ENCODE measurements around the gene HRG.
"Not testable (repeated sequence)": the region's sequence is repeated elsewhere in the genome, so short reads cannot be mapped to it uniquely, and the experiment has no call there.

Gene HRG

DNA sequence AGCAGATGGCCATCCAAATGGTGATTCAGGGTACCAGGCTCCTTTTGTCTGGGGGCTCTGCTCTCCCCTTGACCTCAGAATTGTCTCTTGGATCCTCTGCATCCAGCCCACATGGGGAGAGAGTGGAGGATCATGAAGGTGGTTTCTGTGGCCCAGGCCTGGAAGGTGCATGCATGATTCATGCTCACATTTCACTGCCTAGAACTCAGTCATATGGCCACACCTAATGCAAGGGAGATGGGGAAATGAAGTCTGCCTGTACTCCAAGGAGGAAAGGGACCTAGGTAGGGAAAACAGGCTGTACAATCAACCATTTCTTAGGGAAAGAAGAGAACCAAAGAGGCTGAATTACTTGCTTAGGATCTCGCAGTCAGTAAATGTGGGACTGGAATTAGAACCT, 15.1 kb downstream of the HRG start:
- no peak for DNase-seq (ENCODE audit: low read depth in 2 of 2)

DNA sequence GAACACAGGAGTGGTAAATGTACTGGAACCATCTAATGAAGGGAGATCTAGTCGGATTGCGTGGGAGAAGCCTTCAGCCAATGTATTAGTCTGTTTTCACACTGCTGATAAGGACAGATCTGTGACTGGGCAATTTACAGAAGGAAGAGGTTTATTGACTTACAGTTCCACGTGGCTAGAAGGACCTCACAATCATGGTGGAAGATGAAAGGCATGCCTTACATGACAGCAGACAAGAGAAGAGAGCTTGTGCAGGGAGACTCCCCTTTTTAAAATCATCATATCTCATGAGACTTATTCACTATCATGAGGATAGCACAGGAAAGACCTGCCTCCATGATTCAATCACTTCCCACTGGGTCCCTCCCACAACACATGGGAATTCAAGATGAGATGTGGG, 17.0 kb downstream of the HRG start:
- DNase-seq (ENCODE audit: low read depth in 2 of 2) = no peak

DNA sequence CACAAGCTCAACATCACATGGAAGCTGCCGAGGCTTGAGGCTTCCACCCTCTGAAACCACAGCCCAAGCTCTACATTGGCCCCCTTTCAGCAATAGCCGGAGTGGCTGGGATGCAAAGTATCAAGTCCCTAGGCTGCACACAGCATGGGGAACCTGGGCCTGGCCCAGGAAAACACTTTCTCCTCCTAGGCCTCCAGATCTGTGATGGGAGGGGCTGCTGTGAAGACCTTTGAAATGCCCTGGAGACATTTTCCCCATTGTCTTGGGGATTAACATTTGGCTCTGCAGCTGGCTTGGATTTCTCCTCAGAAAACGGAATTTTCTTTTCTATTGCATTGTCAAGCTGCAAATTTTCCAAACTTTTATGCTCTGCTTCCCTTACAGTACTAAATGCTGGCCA, 18.2 kb downstream of the HRG start:
- DNase-seq (ENCODE audit: low read depth in 2 of 2) = no peak

DNA sequence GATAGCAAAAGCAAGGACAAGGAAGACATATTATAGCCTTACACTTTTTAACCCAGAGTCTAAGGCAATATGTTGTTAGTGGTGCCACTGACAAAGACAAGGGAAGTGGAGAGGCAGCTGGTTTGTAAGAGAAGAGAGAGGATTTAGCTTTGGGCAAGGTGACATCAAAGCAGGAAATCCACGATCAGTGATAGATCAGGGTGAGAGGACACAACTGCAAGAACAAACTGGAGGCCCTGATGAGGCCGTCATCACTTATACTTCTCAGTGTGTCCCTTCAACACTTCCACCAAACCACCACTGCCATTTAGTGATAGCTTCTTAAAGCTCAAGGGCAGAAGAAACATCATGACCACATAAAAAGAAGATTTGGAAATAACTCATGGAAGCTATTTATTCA, 20.7 kb downstream of the HRG start:
- not testable (repeated sequence) for DNase-seq (ENCODE audit: low read depth in 2 of 2)

DNA sequence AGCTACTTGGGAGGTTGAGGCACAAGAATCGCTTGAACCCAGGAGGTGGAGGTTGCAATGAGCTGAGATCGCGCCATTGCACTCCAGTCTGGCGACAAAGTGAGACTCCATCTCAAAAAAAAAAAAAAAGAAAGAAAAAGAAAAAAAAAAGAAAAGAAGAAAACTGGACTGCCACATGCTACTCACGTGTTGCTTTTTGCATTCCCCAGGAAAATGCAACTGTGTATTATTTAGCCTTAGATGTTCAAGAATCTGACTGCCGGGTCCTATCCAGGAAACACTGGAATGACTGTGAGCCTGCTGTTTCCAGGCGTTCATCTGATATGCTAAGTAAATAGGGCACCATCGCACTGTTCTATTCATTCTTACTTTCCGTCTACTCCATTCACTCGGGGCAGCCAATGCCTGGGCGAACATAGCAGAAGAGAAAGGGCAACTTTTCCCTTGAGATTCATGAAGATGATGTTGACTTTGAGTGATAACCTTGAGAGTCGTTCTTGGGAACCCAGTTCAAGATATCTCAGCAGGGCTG, 21.4 kb downstream of the HRG start:
- DNase-seq (ENCODE audit: low read depth in 2 of 2) = no peak

DNA sequence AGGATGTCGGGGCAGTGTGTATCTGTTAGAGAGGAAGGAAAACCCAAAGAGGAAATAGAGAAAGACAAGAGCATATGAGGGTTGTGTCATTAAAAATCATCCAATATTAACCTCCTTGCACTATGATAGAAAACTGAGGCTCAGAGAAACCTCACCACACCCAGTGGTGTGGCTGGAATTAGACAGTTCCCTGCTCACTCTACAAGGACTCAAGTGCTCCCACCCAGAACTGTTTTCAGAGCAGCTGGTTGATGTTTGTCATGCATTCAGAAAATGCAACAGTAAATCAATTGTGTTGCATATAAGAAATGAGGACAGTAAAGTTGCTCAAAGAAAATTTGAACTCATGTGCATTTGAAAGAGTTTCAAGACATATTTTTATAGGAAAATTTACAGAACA, 24.5 kb downstream of the HRG start:
- DNase-seq (ENCODE audit: low read depth in 2 of 2) = not testable (repeated sequence)

DNA sequence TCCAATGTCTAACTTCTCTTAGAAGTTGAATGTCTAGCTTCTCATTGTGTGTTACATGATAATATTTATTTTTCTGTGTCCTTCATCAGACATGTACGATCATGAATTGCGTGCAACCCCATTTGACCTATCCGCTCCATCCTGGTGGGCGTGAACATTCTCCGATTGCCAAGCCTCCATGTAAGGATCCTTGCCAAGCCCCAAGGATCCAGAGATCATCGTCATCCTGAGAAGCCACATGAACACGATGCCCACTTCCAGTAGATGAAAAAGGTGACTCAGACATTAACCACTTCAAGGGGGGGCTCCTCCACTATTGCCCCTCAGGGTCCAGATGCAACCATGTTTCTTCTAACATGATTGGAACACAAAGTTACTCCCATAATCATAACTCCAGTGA, 25.9 kb downstream of the HRG start:
- no peak for DNase-seq (ENCODE audit: low read depth in 2 of 2)

DNA sequence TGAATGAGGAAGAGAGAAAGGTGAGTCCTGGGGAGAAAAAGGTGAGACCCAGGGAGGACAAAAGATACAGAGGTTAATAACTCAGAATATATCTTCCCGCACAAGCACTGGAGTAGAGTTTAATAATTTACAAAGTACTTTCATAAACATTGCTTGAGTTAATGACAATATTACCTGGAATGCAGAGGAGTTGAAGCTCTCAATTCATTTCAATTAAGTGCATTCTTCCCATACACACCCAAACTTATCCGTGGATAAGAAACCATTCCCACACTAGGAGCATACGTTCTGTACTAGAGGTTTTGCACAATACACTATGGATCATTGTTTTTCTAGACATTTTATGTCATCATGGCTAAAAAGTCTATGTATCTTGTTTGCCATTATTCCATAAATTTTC, 28.0 kb downstream of the HRG start:
- DNase-seq (ENCODE audit: low read depth in 2 of 2) = no peak

DNA sequence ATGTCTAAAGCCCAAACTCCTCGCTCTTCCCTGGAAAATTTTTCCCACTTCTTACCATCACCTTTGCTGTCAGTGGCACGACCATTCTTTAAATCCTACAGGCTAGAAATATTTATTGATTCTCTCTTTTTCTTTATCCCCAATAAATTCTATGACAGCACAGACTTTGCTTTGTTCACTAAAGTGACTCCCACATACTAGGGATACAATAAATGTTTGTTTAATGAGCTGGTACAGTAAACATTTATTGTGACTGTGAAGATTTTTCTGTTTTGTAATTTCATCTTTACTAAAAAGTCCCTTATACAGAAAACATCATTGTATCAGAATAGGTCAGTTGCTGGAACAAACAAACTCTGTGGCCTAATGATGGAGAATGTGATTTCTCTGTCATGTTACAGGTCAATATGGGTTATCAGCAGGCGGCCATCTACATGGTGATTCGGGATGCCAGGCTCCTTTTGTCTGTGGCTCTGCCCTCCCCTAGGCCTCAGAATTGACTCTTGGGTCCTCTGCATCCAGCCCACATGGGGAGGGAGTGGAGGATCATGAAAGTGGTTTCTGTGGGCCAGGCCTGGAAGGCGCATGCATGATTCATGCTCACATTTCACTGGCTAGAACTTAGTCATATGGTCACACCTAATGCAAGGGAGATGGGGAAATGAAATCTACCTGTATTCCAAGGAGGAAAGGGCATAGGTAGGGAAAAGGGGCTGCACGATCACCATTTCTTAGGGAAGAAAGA, 28.6 kb downstream of the HRG start:
- DNase-seq (ENCODE audit: low read depth in 2 of 2) = no peak

DNA sequence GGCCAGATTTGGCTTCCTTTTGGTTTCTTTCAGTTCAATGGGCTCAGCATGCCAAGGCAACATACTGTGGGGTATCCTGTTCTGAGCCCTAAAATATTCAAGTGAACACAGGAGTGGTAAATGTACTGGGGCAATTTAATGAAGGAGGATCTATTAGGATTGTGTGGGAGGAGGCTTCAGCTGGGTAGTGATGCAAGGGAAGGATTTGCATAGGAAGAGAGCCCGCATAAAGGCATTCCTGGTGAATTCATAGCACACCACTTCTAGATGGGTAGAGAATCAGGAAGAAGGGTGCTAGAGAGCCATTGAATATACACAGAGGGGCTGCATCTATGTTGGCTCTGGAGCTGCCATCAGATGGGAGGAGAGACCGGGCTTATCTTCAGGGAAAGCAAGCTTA, 30.7 kb downstream of the HRG start:
- no peak for DNase-seq (ENCODE audit: low read depth in 2 of 2)

DNA sequence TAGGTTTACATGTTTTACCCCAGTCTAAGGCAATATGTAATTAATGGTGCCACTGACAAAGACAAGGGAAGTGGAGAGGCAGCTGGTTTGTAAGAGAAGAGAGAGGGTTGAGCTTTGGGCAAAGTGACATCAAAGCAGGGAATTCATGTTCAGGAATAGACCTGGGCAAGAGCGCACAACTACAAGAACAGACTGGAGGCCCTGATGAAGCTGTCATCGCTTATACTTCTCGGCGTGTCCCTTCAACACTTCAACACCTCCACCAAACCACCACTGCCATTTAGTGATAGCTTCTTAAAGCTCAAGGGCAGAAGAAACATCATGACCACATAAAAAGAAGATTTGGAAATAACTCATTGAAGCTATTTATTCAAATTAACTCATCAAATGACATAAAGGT, 31.7 kb downstream of the HRG start:
- DNase-seq (ENCODE audit: low read depth in 2 of 2) = no peak

DNA sequence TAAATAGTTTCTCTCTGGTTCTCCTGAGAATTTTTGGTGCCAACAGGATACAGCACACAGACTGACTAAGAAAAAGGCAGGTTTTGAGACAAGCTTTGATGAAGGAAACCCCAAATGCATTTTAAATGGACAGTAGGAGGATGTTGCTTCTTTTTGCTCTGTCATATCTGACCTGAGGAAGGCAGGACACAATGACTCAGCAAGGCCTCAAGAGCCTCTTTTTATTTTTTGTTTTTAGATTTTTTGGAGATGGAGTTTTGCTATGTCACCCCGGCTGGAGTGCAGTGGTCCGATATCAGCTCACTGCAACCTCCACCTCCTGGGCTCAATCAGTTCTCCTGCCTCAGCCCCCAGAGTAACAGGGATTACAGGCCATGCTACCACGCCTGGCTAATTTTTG, 34.5 kb downstream of the HRG start:
- no peak for DNase-seq (ENCODE audit: low read depth in 2 of 2)

DNA sequence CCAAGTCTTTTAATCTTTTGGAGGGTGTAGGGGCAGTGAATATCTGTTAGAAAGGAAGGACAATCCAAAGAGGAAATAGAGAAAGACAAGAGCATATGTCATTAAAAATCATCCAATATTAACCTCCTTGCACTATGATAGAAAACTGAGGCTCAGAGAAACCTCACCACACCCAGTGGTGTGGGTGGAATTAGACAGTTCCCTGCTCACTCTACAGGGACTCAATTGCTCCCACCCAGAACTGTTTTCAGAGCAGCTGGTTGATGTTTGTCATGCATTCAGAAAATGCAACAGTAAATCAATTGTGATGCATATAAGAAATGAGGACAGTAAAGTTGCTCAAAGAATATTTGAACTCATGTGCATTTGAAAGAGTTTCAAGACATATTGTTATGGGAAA, 36.6 kb downstream of the HRG start:
- not testable (repeated sequence) for DNase-seq (ENCODE audit: low read depth in 2 of 2)

DNA sequence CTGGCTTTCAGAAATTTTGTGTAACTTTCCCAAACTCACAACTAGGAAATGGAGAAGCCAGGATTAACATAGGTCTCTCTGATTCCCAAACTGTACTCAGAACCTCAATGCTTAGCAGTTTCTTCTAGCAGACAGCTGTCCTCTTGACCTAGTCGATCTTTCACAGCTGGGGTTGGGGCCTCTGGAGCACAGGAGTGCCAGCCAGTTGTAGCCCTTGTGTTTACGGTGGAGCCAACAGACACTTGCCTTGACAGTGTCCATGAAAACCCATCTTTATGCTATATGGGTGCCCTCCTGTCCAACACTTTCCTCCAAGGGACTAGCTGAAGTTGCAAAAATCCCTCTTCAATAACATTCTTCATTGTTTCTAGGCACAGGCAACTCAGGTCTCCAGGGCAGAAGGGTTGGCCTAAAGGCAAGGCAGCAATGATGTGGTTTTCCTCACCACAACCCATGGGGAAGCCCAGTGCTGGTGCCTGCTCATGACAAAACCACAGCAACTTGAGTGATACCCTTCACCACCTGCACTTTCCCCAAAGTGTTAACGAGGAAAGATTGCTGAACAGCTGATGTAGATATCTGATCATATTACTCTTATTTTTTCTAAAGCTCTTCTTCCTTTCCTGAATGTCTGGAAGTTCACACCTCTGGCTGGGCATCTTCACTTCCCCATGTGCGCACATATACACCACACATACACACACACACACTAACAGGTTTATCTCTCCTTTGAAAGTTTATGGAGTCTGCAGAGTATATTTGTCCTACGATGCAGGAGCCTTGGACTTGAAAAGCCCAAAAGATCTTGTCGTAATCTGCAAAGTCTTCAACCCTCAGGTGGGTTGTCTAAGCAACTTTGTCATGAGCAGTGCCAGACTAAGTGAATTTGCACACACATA, 40.3 kb downstream of the HRG start:
- no peak for DNase-seq (ENCODE audit: low read depth in 2 of 2)

DNA sequence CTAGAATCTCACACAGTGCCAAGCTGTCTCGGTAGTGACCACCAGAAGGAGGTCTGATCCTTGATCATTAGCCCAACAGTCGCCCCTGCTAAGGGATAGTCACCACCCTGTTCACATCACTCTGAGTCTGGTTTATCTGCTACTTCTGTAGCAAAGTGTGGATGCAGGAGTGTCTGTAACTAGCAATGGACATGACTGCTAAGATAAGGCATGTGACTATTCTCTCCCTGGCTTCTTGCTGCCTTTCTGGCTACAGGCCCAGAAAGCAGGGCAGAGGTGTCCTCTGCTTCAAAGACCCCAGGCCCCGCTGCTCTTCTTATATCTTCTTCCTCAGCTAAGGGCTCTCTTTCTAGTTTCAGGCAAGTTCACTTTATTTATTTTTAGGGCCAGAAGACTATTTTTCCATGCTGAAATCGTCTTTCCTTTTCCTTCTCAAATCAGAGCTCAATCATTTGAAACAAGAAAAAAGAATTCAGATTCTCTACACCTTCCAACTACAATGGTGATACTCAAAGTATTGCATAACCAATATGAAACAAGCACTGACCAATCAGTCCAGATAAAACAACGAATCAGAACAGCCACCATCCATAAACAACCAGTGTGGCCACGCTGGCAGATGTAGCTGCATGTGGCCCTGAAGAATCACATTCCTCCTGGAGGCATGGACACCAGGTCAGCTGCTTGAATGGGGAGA, 43.3 kb downstream of the HRG start:
- DNase-seq (ENCODE audit: low read depth in 2 of 2) = no peak

DNA sequence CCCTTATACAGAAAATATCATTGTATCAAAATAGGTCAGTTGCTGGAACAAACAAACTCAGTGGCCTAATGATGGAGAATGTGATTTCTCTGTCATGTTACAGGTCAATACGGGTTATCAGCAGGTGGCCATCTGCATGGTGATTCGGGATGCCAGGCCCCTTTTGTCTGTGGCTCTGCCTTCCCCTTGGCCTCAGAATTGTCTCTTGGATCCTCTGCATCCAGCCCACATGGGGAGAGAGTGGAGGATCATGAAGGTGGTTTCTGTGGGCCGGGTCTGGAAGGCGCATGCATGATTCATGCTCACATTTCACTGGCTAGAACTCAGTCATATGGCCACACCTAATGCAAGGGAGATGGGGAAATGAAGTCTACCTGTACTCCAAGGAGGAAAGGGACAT, 44.9 kb downstream of the HRG start:
- DNase-seq (ENCODE audit: low read depth in 2 of 2) = not testable (repeated sequence)

DNA sequence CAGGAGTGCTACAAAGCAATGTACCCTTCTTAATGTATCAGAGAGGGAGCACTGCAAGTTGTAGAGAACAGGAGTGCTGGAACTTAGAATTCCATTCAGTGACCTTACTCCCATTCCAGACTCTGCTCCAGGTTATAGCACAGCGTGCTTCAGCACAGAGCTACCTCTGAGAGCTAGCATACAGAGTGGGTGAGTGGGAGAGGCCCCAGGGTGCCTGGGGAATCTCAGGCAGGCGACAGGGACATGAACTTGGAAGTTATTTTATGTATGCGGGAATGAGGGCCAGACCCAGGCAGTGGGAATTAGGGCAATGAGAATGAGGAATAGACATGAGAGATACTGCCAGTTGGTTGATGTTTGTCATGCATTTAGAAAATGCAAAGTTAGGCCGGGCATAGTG, 47.7 kb downstream of the HRG start:
- no peak for DNase-seq (ENCODE audit: low read depth in 2 of 2)

DNA sequence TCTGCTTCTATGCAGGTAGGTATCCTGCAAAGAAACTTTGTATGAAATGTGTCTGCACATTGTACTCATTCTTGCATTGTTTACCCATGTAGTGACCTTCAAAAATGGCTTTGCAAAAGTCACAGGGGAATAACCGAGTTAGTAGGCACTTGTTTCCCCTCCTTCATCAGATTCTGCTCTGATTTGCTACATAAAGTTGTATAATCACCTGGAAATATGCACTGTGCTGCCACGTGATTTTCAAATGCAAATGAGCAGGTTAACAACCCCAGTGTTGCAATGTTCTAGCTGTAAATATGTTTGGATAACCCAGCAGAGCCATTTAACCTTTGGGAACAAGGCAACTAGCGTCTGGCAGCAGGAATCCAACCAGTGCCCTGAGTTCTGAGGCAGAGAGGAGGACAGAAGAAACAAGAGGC, 51.2 kb downstream of the HRG start, which contains the start of gene KNG1:
Gene KNG1 (plus strand): TSS at position 321 of the 419 bp plus-strand sequence. CDS start 184 bp downstream, outside the sequence.
- DNase-seq (ENCODE audit: low read depth in 2 of 2) = no peak

DNA sequence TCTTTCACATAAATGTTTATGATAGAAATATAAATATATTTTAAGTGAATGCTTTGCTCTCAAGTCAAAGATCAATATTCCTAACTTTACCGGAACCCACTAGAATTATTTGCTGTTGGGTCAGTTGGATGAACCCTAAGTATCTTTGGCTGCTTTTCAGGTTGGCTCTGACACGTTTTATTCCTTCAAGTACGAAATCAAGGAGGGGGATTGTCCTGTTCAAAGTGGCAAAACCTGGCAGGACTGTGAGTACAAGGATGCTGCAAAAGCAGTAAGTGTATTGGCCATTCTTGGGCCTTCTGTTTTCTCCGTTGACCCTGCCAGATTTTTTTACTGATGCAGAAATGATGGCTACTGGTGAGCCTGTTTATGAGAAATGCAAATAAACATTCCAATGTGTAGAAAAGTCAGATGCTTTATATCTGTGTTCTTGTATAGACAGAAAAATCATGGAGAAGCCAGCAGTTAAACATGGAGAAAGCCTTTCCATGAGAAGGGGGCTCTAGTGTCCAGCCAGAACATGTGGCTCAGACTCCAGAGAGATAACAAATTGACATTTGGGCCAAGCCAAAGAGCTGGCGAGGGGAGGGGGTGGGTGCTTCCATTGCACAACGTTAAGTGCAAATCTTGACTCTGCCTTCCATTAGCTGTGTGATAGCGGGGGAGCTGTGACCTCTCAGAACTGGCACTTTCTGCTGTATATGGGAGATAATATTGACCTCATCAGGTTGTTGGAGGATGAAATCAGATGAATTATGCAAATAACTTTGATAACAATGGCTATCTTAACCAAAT, 54.3 kb downstream of the HRG start:
- DNase-seq (ENCODE audit: low read depth in 2 of 2) = no peak

DNA sequence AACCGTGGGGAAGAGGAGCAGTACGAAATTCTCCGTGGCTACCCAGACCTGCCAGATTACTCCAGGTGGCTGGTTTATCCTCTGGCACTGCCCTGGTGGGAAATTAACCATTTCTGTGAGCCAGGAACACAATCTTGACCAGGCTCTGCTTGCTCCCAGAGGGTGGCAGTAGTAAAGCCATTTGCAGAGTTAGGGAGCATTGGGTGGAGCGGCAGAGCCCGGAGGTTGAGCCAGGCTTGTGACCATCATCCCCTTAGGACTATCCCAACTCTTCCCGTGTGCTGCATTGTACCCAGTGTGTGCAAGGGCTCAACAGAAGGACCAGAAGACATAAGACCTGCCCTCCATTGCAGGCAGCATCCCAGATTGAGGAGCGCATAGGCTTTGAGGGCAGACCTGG, 56.6 kb downstream of the HRG start:
- no peak for DNase-seq (ENCODE audit: low read depth in 2 of 2)

DNA sequence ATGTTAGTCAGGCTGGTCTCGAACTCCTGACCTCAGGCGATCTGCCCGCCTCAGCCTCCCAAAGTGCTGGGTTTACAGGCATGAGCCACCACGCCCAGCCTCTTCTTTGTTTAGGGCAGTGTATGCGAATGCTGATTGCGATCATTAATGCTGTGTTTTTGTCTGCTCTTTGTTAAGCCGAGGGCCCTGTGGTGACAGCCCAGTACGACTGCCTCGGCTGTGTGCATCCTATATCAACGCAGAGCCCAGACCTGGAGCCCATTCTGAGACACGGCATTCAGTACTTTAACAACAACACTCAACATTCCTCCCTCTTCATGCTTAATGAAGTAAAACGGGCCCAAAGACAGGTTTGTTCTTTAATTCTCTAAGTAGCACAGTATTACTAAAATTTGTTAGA, 59.1 kb downstream of the HRG start:
- no peak for DNase-seq (ENCODE audit: low read depth in 2 of 2)

Measured in fibroblast of skin of left quadriceps (primary cell).